Keratinocyte (primary cell): ENCODE data around the gene CENPF. TPM values are rescaled to one million over a fixed set of nuclear protein-coding genes. Genes with fewer than 3 reads are reported as not detected.

Experiments
- DNase-seq: peaks from one replicate; pipeline ENCODE4 v3.0.0-alpha.2; 2011; ENCODE audit warnings: low read depth, missing footprints, low spot score
- FAIRE-seq: peaks from 2 replicates; lab custom pipeline; 2011; peaks lifted over from hg19 to GRCh38; lab: Jason Lieb, UNC
- H2AFZ ChIP-seq: 2 replicates; pipeline ENCODE4 v1.6.0; 2012; ENCODE audit warnings: low read length, control low read depth, inconsistent platforms; ENCODE audit not compliant: control insufficient read depth
- H3K27ac ChIP-seq: 2 replicates; pipeline ENCODE4 v1.5.1; 2011; ENCODE audit warnings: low read length; ENCODE audit not compliant: control insufficient read depth, insufficient read depth
- H3K27me3 ChIP-seq: 3 replicates; pipeline ENCODE4 v1.6.0; 2011; ENCODE audit warnings: low read length; ENCODE audit not compliant: control insufficient read depth, insufficient read depth; ENCODE audit errors: extremely low read depth
- H3K36me3 ChIP-seq, 2 experiments: 2 replicates in 1 of 2; 3 replicates in 1 of 2; pipeline ENCODE4 v1.5.1; 2011; ENCODE audit warnings: low read length in 2 of 2, mild to moderate bottlenecking in 1 of 2; ENCODE audit not compliant: control insufficient read depth in 2 of 2, insufficient read depth in 2 of 2; ENCODE audit errors: extremely low read depth in 1 of 2
- H3K4me1 ChIP-seq: 3 replicates; pipeline ENCODE4 v1.5.1; 2011; ENCODE audit warnings: low read length; ENCODE audit not compliant: control insufficient read depth, insufficient read depth; ENCODE audit errors: extremely low read depth
- H3K4me2 ChIP-seq: 3 replicates; pipeline ENCODE4 v1.6.0; 2011; ENCODE audit warnings: low read depth, low read length; ENCODE audit not compliant: control insufficient read depth, insufficient read depth; ENCODE audit errors: extremely low read depth
- H3K4me3 ChIP-seq, 3 experiments: fragments of 200-600 bp in 1 of 3; sonication (generic) in 1 of 3; 2 replicates in 2 of 3; 3 replicates in 1 of 3; pipeline ENCODE4 v1.5.1; 2011 to 2016; ENCODE audit warnings: low read length in 3 of 3, mild to moderate bottlenecking in 3 of 3, control low read depth in 2 of 3, inconsistent platforms in 1 of 3, low read depth in 1 of 3, mixed read lengths in 1 of 3, mixed run types in 1 of 3, moderate library complexity in 1 of 3; ENCODE audit not compliant: control insufficient read depth in 2 of 3, insufficient read depth in 2 of 3; ENCODE audit errors: extremely low read depth in 1 of 3
- H3K79me2 ChIP-seq: 2 replicates; pipeline ENCODE4 v1.6.0; 2012; ENCODE audit warnings: low read length; ENCODE audit not compliant: control insufficient read depth, insufficient read depth
- H3K9ac ChIP-seq: 3 replicates; pipeline ENCODE4 v1.6.0; 2011; ENCODE audit warnings: low read length; ENCODE audit not compliant: control insufficient read depth, insufficient read depth; ENCODE audit errors: extremely low read depth
- H3K9me1 ChIP-seq: 3 replicates; pipeline ENCODE4 v1.6.0; 2011; ENCODE audit warnings: low read length; ENCODE audit not compliant: control insufficient read depth, insufficient read depth; ENCODE audit errors: extremely low read depth
- H3K9me3 ChIP-seq: 2 replicates; pipeline ENCODE4 v1.5.1; 2012; ENCODE audit warnings: low read depth, low read length; ENCODE audit not compliant: control insufficient read depth
- H4K20me1 ChIP-seq: 3 replicates; pipeline ENCODE4 v1.6.0; 2011; ENCODE audit warnings: low read length; ENCODE audit not compliant: control insufficient read depth, insufficient read depth; ENCODE audit errors: extremely low read depth
- CTCF ChIP-seq, 3 experiments: IDR thresholded peaks in 1 of 3; conservative IDR thresholded peaks in 1 of 3; optimal IDR thresholded peaks in 1 of 3; 2 replicates in 2 of 3; 3 replicates in 1 of 3; pipeline versions ENCODE3 to v1.5.1; 2011; ENCODE audit warnings: low read length in 3 of 3, mild to moderate bottlenecking in 3 of 3, moderate library complexity in 2 of 3, control low read depth in 1 of 3, inconsistent platforms in 1 of 3; ENCODE audit not compliant: insufficient read depth in 2 of 3; ENCODE audit errors: extremely low read depth in 1 of 3
- EZH2 ChIP-seq: IDR thresholded peaks from one replicate; pipeline ENCODE4 v1.6.1; 2012; ENCODE audit warnings: inconsistent platforms, mild to moderate bottlenecking, low read length, moderate library complexity
- dilution Hi-C: fragments of 300-500 bp; cut with MboI; formaldehyde crosslinking; loops from one replicate; pipeline ENCODE4 v1.7.0; 2020; ENCODE audit warnings: low sequenced_read_pairs; ENCODE audit not compliant: extremely low pct_ligation_motif_present
- polyA plus RNA-seq, 5 experiments: library from polyadenylated mRNA; depleted of rRNA in 3 of 5; stranded (reverse) in 3 of 5; stranded (forward) in 1 of 5; unstranded in 1 of 5; fragments of >200 nt; gene quantifications; 1 replicate in 1 of 5; 2 replicates in 3 of 5; 3 replicates in 1 of 5; pipeline versions ENCODE4 v1.2.1 to v1.2.3, GENCODE V29; 2011 to 2012; ENCODE audit warnings: missing spikeins in 2 of 5, low read depth in 1 of 5, low replicate concordance in 1 of 5

Gene CENPF
- polyA plus RNA-seq, 1 donor (not counting 4 experiments of a cell fraction or from before 2014, with no cell fraction given): 14.4 TPM

DNA sequence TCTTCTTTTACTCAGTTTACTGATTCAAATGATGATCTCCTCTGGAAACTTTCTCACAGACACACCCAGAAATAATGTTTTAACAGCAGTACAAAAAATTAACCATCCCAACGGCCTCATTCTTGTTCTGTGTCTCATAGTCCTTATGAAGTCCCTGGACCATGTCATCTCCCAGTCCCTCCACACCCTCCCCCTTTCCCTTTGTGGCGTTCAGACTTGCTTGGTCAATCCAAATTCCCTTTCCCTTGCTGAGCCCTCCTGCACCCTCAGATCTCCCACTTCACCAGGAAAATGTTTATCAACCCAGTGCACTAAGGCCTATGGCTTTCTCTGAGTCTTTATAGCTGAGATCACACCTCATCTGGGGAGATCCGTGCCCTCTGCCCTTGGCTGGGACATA lies 85.9 kb downstream of the CENPF start:
- no peak overlapping the region for H3K4me3 ChIP-seq
- DNase-seq: no peak
- H3K27ac ChIP-seq: no peak overlapping the region
- no peaks in the 10 kb centered on the region for H3K9me3 ChIP-seq
- no peaks in the 10 kb centered on the region for H3K79me2 ChIP-seq
- dilution Hi-C loops: no loop called here
- H3K27me3 ChIP-seq: no peaks in the 10 kb centered on the region
- H3K36me3 ChIP-seq: no peaks in the 10 kb centered on the region
- no peaks in the 10 kb centered on the region for H3K4me1 ChIP-seq
- no peaks in the 10 kb centered on the region for H3K9me1 ChIP-seq
- H4K20me1 ChIP-seq: no peaks in the 10 kb centered on the region
- H3K4me2 ChIP-seq: no peak overlapping the region
- H2AFZ ChIP-seq: no peak overlapping the region
- FAIRE-seq: no peak
- H3K9ac ChIP-seq: no peak overlapping the region
- TF ChIP-seq EZH2 (no peak), CTCF (optimal IDR thresholded peaks at IDR 0.05 in 1 of 3, IDR thresholded peaks at IDR 0.05 in 1 of 3, conservative IDR thresholded peaks at IDR 0.05 in 1 of 3; ENCODE audit: extremely low read depth in 1 of 3, insufficient read depth in 2 of 3, low read length in 3 of 3) (no peak)

- Histone ChIP-seq H3K9ac (no peak overlapping the region), H3K4me1 (no peaks in the 10 kb centered on the region), H4K20me1 (no peaks in the 10 kb centered on the region), H3K27me3 (no peaks in the 10 kb centered on the region), H3K36me3 (no peaks in the 10 kb centered on the region), H3K9me3 (no peaks in the 10 kb centered on the region), H3K79me2 (no peaks in the 10 kb centered on the region), H3K4me3 (no peak overlapping the region), H3K27ac (no peak overlapping the region), H3K4me2 (no peak overlapping the region), H3K9me1 (no peaks in the 10 kb centered on the region), H2AFZ (no peak overlapping the region)
- dilution Hi-C loops: no loop called here
- DNase-seq: no peak
- no peak for FAIRE-seq
- no peak for TF ChIP-seq EZH2
- TF ChIP-seq CTCF (optimal IDR thresholded peaks at IDR 0.05 in 1 of 3, IDR thresholded peaks at IDR 0.05 in 1 of 3, conservative IDR thresholded peaks at IDR 0.05 in 1 of 3; ENCODE audit: extremely low read depth in 1 of 3, insufficient read depth in 2 of 3, low read length in 3 of 3): no peak
These were observed 91.8 kb downstream of the CENPF start for GRCh38 chr1:214694769-214695168.
